Esophagus squamous epithelium (tissue), 5 donors: Measurements from ENCODE around the gene HLA-DRB5. TPM values are rescaled to one million over a fixed set of nuclear protein-coding genes. Genes with fewer than 3 reads are reported as not detected.
A peak's percentile ranks its signal among the peaks of the same experiment; 100 is the strongest.

ENCODE experiments used
- DNase-seq: peaks from one replicate; lab custom pipeline; 2025; lab: John Stamatoyannopoulos, UW
- H3K27ac ChIP-seq, 4 donors: fragments of 200-600 bp; sonication (generic); one replicate each; pipeline ENCODE4 v1.5.1; 2016 to 2019; ENCODE audit warnings: mild to moderate bottlenecking in 1 of 4
- H3K27me3 ChIP-seq, 4 donors: fragments of 200-600 bp; sonication (generic); 1 replicate in 3 of 4; 2 replicates in 1 of 4; pipeline versions ENCODE4 v1.5.1 to v1.6.0; 2017 to 2021; ENCODE audit warnings: antibody characterized with exemption in 1 of 4
- H3K36me3 ChIP-seq, 3 donors: fragments of 200-600 bp; sonication (generic); one replicate each; pipeline ENCODE4 v1.5.1; 2016 to 2019
- H3K4me1 ChIP-seq, 3 donors: fragments of 200-600 bp; sonication (generic); one replicate each; pipeline ENCODE4 v1.5.1; 2017 to 2019
- H3K4me3 ChIP-seq, 4 donors: fragments of 200-600 bp; sonication (generic); 1 replicate in 3 of 4; 2 replicates in 1 of 4; pipeline ENCODE4 v1.5.1; 2016 to 2019; ENCODE audit warnings: mild to moderate bottlenecking in 2 of 4, moderate library complexity in 1 of 4
- H3K9me3 ChIP-seq, 3 donors: fragments of 200-600 bp; sonication (generic); one replicate each; pipeline ENCODE4 v1.5.1; 2016 to 2019
- POLR2A ChIP-seq, 4 donors: fragments of 450-650 bp; IDR thresholded peaks; one replicate each; pipeline ENCODE4 v1.6.1; 2017; ENCODE audit warnings: antibody characterized with exemption in 4 of 4, mild to moderate bottlenecking in 4 of 4, moderate library complexity in 3 of 4
- WGBS, 2 donors: methylation state at CpG; one replicate each; pipeline ENCODE4 v1.1.5; 2018; 5-methylcytosine and 5-hydroxymethylcytosine counted together
- intact Hi-C: fragments of 100-400 bp; cut with DNase I; formaldehyde crosslinking; loops from one replicate; pipeline ENCODE4 v1.15.0; 2022
- total RNA-seq, 4 donors: library from RNA; depleted of rRNA; stranded (reverse); fragments of >200 nt; gene quantifications; one replicate each; pipeline ENCODE4 v1.1.0, GENCODE V29; 2016
- TF ChIP-seq, protein P1 (sequence below), 6 experiments: fragments of 450-650 bp in 4 of 6; fragments of 200-600 bp in 2 of 6; sonication (generic) in 2 of 6; IDR thresholded peaks; one replicate each; pipeline ENCODE4 v1.5.1; 2016 to 2019; ENCODE audit warnings: antibody characterized with exemption in 6 of 6, mild to moderate bottlenecking in 4 of 6, moderate library complexity in 4 of 6
- donor health status: DM: yes; HTN: yes; CAD: no.

HLA-DRB5 gene
- total RNA-seq, 4 donors from 2014 or later, result 0.19 to 8.4 (median 7.7) TPM; not detected in 1

DNA sequence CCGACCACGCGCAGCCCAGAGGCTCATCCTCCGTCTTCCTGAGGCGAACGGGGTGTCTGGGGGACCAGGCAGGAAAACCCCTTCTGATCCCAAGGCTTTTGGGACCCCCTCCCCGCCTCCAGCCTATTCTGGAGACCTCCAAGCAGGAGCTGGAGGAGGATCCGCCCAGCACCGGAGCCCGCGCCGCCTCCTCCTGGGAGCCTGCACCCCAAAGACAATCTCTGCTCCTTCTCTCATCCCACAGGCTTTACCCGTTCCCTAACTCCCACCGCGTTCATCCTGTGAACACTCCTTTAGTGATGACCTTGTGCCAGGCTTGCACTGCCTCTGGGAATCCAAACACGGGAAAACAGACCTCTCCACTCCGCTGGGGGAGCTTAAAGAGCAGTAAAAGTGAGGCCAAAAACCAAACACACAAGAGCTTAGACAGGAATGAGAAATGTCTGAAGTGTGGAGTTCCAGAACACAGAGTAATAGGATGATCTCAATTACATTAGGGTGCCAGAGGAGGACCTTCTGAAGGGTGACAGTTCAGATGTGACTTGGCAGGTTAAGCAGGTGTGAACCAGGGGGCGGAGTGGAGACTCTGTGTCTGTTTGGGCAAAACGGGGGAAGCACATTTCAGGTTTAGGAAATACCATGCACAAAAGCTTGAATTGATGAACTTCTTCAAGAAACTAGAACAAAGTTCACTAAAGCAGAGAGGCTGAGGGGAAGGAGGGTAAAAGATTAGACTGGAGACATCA is 7.6 kb downstream of the HLA-DRB5 start:
- Histone ChIP-seq H3K4me3 (peak overlapping the region in 1 of 4 donors; percentile 23), H3K36me3 (no peaks in the 10 kb centered on the region), H3K9me3 (no peaks in the 10 kb centered on the region), H3K27me3 (no peaks in the 10 kb centered on the region), H3K4me1 (no peaks in the 10 kb centered on the region), H3K27ac (no peak overlapping the region)
- intact Hi-C loops, result loop anchor here (10.0 kb wide), 1 partner anchor 62 kb away; the partner anchor contains the start of gene HLA-DRB1
- 17% methylated on average over 1 of the region's 19 CpGs; no CpG with 5 or more reads in 1 of the 2 donors for WGBS, 2 donors
- TF ChIP-seq POLR2A (IDR thresholded peaks at IDR 0.05), result no peak
- TF ChIP-seq, protein P1, sequence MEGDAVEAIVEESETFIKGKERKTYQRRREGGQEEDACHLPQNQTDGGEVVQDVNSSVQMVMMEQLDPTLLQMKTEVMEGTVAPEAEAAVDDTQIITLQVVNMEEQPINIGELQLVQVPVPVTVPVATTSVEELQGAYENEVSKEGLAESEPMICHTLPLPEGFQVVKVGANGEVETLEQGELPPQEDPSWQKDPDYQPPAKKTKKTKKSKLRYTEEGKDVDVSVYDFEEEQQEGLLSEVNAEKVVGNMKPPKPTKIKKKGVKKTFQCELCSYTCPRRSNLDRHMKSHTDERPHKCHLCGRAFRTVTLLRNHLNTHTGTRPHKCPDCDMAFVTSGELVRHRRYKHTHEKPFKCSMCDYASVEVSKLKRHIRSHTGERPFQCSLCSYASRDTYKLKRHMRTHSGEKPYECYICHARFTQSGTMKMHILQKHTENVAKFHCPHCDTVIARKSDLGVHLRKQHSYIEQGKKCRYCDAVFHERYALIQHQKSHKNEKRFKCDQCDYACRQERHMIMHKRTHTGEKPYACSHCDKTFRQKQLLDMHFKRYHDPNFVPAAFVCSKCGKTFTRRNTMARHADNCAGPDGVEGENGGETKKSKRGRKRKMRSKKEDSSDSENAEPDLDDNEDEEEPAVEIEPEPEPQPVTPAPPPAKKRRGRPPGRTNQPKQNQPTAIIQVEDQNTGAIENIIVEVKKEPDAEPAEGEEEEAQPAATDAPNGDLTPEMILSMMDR (IDR thresholded peaks at IDR 0.05), result no peak
- DNase-seq, result no peak

DNA sequence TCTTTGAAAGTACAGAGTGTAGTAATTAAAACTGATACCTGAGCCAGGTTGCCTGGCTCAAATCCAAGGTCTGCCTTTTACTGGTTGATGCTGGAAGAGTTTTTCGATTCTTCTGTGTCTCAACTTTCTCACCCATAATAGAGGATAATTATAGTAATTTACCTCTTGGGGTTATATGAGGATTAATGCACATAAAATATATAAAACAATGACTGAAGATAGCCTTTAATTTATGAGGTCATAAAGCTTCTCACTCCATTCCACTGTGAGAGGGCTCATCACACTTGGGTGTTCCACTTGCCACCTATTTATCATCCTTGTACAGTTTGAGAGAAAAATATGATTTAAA is 10.2 kb downstream of the HLA-DRB5 start:
- intact Hi-C loops, result loop anchor here (10.0 kb wide), 1 partner anchor 65 kb away; the partner anchor contains the start of gene HLA-DRB1
- Histone ChIP-seq H3K27me3 (no peaks in the 10 kb centered on the region), H3K36me3 (no peaks in the 10 kb centered on the region), H3K27ac (no peak overlapping the region), H3K4me1 (no peaks in the 10 kb centered on the region), H3K4me3 (no peak overlapping the region), H3K9me3 (no peaks in the 10 kb centered on the region)
- no CpG with 5 or more reads among the region's 1 CpG for WGBS, 2 donors
- DNase-seq, result no peak
- TF ChIP-seq POLR2A (IDR thresholded peaks at IDR 0.05), result no peak
- TF ChIP-seq, protein P1 (IDR thresholded peaks at IDR 0.05), result no peak

- Histone ChIP-seq H3K27ac (no peak overlapping the region), H3K4me1 (no peaks in the 10 kb centered on the region), H3K4me3 (no peak overlapping the region), H3K9me3 (no peaks in the 10 kb centered on the region), H3K36me3 (no peaks in the 10 kb centered on the region), H3K27me3 (no peaks in the 10 kb centered on the region)
- intact Hi-C loops, result no loop called here
- WGBS, 2 donors, result no CpG with 5 or more reads among the region's 4 CpGs
- DNase-seq, result no peak
- no peak for TF ChIP-seq POLR2A (IDR thresholded peaks at IDR 0.05)
- TF ChIP-seq, protein P1 (IDR thresholded peaks at IDR 0.05), result no peak
These were observed 10.8 kb downstream of the HLA-DRB5 start for GRCh38 chr6:32519118-32519909.

- Histone ChIP-seq H3K27me3 (no peaks in the 10 kb centered on the region), H3K4me3 (no peak overlapping the region), H3K36me3 (no peaks in the 10 kb centered on the region), H3K9me3 (no peaks in the 10 kb centered on the region), H3K4me1 (no peaks in the 10 kb centered on the region), H3K27ac (no peak overlapping the region)
- intact Hi-C loops, result no loop called here
- DNase-seq, result no peak
- TF ChIP-seq, protein P1 (IDR thresholded peaks at IDR 0.05), result no peak
- no peak for TF ChIP-seq POLR2A (IDR thresholded peaks at IDR 0.05)
- WGBS, 2 donors, result no CpG with 5 or more reads among the region's 1 CpG
These were observed 12.2 kb downstream of the HLA-DRB5 start for GRCh38 chr6:32517654-32518445.
